NCI-H748 (cell line): ENCODE measurements around the gene ATXN1.

Source experiments
- DNase-seq: peaks from one replicate; lab custom pipeline; 2025; ENCODE audit not compliant: unreplicated experiment; lab: John Stamatoyannopoulos, UW

The ATXN1 gene

DNA sequence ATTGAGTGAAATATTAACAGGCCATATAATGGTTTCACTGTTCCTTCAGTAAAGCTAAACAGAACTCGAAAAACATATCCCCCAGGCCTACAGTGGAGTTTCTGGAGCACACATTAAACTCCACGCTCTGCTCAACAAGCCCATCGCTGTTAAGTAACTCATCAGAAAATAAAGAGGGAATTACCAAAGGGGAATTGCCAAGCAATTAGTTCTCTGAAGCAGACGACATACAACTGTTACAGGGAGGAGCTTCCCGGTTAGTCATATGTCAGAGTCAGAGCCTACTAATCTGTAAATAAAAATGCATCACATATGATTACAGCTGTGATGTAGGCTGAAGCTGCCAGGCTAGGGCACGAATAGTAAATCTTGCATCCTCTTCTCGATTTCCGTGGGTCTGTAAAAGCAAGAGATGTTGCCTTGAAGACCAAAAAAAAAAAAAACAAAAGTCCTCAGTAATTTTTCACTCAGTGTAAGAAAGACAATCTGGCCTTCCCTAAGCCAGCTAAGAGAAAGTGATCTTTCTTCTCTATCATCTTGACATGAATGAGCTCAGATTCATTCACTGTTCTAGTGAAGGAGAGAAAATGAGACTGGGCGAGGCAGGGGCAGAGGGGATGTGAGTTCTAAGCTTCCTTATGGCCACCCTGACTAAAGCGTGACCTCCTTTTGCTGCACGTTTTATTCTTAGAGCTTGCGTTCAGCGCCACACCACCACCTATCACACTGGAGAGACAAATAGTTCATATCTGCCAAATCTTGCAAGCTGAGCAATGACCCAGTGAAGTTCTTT, 13.8 kb downstream of the ATXN1 start:
- no peak for DNase-seq

DNA sequence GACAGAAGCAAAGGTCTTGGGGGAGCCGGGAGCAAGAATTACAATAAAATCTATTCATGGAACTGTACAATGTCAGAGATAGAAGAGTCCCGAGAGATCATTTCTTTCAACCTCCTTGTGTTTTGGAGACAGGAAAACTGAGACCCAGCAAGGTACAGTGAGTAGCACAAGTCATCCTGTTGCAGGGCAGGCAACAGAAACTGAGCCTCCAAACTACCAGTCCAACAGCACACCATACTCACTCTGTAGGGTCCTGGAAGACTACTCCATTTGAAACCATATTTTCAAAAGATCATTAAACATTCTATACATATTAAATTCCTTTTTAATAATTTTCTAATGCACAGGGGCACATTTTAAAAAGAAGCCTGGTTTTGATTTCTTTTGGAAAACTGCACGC, 14.4 kb downstream of the ATXN1 start:
- DNase-seq, result no peak

DNA sequence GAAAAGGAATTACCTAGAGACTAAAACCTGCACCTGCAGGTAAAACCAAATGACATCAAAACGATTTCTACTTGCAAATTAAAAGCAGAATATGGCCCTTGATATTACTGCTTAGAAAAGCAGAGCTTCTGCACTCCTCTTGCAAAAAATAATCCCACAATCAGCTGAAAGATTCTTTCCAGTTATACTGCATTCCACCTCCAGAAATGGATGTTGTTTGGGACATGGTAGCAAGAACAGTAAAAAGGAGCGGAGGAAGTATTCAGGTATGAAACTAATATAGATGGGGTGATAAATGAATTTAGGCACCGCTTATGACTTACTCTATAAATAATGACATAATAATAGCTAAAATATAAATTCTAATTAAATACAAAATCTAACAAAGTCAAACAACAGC, 14.9 kb downstream of the ATXN1 start:
- no peak for DNase-seq

DNA sequence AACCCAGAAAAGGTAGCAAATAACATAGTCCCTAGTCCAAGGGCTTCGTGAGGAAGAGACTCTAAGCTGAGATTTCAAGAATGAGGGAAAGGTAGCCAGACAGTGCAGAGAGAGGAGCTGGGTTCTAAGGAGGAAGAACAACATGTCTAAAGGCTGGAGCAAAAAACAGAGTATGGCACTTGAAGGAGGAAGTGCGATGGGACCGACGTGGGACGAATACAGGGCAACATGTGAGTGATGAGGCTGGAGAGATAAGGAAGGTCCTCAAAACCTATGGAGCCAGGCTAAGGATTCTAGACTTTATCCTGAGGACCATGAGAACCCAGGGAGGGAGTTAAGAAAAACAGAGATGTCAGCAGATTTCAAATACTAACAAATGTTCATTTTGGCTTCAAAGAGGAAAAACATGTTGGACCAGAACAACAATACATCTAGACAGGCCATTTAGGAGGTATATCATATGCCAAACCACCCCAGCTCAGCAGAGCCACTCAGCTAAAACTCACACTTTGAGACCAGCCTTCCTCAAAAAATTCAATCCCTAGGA, 17.5 kb downstream of the ATXN1 start:
- no peak for DNase-seq

DNA sequence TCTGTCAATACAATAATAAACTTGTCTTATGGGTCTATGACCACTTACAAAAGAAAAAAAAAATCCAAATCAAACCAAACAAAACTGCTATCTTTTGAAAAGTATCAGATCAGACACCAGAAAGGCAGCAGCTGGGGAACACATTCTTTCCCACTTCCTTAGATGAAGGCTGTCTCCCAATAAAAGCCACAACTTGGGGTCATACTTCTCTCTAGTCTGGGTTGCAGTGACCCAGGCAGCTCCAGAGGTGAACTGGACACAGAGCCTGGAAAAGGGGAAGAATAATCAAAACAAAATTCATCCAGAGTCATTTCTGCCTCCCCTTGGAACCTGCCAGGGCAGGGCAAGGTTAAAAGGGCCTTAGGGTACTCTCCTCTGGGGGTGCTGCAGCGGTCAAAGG, 19.1 kb downstream of the ATXN1 start:
- no peak for DNase-seq

DNA sequence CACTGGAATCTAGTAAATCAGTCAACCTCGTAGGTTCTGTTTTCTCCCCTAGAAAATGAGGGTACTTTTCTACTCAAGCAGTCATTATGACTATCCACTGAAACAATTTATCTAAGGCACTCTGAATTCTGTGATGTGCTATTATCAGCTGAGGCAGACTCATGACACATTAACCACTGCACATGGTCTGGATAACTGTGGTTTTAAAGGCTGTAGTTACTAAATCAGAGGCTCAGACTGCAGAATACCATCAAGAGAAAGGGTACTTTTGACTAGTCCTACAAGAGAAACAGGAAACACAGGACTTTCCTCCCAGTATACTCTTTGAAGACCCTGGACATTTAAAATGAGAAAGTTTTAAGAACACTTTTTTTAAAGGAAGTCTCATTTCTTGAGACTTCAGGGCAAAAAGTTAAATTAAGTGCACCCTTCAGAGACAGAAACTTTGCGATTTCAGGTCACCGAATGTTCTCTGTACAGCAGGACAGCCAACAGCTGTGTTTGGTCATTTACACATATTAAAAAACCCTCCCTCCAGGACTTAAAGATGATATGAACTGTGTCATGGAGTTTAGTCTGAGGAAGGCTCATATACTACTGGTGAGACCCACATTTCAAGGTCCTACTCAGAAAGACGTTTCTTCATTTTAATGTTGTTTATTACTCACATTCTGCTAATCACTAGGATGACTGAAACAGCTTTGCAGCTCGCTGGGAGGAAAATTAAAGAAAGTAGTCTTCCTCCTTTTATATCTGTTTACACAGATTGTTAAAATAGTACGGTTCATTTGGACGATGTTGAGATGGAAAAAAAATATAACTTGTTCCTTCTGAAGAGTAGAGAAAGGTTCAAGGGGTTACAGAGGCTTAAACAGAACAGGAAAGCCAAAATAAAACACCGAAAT, 19.9 kb downstream of the ATXN1 start:
- DNase-seq, result no peak

DNA sequence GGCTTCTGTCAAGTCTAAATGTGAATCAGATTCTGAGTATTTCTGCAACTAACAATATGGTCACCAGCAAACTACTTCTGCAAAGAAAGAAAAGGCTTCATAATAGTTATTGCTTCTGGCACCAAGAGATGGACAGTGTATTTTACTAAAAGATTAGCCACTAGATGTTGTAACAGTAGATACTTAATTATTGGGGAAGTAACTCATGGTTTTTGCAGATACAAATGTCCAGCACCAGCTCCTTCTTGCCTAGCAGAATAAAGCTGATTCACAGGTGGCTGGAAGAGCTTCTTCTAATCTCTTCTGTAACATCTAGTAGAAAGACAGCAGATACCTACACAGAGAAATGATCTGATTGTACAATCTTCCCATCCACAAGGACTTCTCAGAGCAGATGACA, 21.2 kb downstream of the ATXN1 start:
- no peak for DNase-seq

DNA sequence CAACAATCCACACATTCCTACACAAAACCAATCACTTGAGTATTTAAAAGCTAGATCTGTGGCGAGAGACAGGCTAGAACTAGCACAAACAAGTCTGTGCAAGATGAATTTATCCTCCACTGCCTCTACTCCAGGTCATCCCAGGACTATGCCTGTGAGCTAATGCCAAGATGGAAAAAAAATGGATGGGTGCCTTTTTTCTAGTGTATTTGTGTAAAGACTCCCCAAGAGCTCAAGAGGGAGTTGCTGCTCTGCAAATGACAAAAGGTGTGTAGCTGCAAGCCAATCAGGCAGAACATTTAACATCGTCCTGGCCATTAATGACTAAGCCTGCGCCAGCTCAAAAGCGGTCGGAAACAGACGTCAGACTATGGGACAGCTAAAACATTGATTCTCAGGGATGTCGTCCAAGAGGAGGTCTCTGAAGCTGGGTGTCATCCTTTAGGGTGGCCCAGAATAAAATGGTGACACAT, 21.9 kb downstream of the ATXN1 start:
- DNase-seq, result peak; percentile 9

DNA sequence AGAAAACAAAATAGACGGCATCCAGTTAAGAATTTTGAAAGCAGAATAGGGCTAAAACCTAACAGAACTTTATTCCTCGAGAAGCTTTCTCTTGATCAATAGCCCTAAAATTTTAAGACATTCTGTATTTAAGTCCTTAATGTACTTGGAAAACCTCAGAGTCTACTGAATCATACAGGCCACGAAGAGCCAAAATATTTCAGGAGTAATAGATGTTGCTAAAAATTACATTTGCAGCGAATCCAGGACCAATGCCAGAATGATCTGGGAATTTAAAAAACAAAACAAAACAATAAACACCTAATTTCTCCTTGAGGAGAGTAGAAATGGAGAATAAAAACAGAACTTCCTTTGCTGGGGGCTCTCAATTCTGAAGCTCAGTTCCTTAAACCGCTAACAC, 23.3 kb downstream of the ATXN1 start:
- DNase-seq, result no peak

DNA sequence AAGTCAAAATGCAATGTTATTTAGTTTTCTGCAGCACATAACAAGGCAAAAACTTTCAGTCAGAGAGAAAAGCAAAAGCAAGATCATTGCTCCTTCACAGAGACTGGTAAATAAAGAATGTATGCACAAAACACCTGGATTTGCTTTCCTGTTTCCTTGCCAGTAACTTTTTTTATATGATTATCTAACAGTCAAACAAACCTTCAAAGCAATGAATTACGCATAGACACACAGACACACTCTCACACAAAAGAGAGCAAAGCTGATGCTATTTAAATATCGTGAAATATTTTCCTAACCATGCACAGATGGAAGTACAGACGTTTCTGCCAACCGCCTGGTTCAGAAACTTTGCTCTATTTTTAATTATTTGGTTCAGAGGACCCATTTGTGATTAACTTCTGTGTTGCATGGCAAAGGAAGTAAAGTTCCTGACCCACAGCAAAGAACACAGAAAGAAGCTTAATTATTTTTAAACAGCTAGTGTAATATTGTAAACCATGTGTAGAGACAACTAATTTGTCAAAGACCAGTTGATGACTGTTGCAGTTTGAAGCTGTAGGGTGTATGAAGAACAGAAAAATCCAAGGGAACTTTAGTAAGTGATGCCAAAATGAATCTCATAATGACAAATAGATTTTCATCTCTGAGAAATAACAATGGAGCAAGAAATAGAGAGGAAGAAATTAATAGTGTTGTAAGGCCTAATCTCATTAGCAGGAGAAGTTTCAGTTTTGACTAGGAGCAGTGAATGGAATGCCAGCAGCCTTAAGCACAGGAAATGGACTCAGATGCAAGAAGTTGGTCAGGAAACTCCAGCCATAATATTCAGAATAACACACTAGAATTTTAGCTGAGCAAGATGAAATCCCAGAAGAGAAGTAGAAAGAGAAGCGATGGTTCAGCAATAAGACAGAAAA, 24.1 kb downstream of the ATXN1 start:
- no peak for DNase-seq

DNA sequence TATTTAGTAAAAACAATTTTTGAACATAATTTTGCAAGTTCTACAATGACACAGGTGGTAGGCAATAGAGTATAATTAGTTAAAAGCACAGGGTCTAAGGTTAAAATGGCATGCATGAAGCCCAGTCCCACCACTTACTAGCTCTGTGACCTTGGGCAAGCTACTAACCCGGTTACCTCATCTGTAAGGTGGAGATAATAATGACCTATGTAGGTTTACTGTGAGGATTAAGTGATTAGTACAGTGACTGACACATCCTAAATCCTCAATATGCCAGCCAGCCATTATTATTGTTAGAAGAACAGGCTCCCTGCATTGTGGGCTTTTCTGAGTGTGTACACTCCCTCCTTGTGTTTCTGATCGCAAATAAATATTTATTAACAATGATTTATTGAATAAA, 26.2 kb downstream of the ATXN1 start:
- no peak for DNase-seq

DNA sequence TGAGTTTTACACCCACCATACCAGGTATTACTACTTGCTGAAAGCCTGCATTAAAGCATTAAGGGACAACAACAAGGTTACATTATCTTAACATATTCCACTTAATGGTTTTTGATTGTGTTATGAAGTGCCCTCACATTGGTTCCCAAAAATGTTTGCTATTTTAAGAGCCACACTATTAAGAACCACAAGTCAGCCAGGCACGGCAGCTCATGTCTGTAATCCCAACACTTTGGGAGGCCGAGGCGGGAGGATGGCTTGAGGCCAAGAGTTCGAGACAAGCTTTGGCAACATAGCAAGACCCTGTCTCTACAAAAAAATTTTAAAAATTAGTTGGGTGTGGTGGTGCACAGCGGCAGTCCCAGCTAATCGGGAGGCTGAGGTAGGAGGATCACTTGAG, 28.2 kb downstream of the ATXN1 start:
- DNase-seq, result no peak

DNA sequence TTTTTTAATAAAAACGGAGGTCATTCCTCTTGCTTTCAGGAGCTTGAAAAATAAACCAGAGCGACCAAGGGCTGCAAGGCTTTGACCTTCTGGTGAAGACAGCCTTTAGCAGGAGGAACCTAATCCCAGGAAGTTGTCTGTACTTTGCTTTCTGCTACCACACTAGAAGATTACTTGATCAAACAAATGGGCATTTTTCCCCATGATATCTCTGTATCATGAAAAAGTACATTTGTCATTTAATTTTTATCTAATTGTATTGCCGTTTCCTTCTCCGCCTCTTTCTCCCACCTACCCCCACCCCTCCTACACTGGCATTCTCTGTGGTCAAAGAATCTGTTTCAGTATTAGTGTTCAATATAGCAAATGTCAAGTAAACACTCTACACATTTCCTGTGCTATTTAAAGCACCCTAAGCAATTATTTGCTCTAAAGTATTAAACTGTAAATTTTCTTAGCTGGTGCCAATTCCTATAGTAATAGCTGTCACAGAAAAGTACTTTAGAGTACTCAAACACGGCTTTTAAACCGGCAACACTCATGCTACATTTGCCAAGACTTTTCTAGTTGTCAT, 29.7 kb downstream of the ATXN1 start:
- no peak for DNase-seq

DNA sequence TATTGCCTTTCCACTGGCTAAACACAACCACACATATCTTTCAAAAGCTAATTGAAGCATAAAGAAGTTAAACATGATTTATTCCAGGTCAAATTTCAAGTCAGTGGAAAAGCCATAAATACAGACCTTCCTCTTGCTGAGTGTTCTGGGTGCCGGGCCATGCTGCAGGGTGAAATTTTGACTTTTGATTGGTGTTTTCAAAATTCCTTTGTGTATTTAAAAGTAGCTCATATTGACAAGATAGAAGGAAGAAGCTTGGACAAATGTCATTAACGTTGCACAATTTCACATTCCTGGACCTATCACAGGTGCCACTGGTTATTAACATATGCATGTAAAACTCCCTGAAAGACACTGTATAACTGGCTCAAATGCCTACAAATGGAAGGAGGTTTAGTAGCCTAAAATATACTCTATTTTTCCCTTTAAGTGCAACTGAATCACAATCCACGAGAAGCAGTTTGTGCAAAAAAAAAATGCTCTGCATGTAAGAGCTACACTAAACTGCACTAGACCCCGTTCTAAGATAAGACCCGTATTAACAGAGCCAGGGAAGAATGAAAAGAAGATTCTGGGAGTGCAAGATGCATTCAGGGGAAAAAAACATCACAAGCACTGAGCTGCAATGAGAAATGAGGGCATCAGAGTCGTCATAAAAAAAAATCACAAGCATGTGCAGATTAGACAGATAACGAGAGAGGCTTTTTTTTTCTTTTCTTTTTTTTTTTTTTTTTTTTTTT, 30.4 kb downstream of the ATXN1 start:
- no peak for DNase-seq

DNA sequence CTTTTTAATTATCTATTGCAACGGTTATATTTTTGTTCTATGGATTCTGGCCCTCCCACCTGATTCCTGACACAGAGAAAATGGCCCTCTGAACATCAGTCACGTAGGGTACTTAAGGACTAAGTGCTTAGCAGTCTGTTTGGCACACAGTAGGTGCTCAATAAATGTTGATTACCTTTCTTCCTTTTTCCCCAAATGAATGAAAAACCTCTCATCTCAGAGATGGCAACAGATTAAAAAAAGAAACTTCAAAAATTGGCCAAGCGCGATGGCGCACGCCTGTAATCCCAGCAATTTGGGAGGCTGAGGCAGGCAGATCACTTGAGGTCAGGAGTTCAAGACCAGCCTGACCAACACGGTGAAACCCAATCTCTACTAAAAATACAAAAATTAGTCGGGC, 31.5 kb downstream of the ATXN1 start:
- no peak for DNase-seq

DNA sequence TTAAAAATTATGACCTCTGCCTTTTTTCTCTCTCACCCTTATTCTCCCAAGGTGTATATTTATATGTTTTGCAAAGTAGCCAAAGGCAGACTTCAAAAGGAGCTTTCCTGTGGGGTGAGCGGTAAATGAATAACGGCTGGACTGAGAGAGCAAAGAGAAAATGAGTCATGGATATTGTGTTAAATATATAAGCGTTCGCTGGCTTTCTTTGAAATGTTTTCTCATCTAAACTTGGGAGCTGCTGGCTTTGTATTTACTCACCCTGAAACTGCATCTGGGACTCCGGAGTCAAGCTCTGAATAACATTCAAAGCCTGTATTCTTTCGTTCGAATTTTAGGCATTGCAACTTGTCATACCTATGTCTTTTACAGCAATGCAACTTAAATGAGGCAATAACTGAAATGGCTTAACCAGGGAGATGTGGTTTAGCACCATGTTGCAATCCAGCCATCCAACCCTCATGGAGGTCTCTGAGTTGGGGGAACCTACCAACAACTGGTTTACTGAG, 32.0 kb downstream of the ATXN1 start:
- no peak for DNase-seq

DNA sequence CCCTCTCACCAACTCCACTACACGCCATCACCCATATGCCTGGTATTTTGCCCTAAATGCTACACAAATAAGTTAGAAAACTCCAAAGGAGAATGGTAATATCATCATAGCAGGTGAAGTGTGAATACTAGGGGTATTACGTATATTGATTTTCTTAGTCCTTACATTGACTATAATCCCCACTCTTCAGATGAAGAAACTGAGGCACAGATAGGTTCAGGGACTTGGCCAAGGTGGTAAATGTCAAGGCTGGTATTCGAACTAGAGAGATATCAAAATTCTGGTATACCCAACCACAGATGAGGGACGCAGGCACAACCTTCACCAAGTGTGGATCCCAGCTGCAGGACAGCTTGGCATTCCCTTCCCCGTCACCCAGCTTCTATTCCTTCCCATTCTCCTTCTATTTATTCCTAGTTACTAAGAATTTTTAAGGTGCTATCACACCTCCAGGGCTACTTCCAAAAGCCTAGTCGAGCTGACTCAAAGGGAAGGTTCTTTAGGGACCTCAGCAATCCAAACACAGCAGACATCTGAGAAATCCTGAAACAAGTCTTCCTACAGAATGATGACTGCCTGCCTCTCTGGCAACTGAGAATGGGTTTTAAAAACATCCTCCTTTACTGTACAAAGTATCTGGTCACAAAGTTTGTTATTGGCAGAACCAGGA, 32.6 kb downstream of the ATXN1 start:
- no peak for DNase-seq

DNA sequence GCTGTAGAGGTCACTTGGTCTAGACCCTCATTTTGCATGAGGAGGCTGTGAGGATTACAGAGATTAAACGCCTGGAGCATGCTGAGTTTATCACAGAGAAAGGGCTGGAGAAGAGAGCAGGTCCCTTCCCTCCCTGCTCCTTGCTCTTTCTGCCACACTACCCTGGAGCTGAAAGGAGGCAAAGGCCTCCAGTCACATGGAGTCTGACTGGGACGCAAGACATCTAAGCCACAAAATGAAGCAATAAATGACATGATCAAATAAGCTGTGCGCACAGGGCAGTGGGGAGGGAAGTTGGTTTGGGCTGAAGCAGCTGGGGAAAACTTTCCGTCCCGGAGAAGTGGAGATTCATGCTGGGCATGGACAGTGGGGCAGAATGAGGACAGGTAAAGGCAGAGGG, 33.3 kb downstream of the ATXN1 start:
- DNase-seq, result no peak
